GM12891 (cell line): ENCODE data around the gene FRYL.

ENCODE experiments used
- DNase-seq: peaks from one replicate; pipeline ENCODE4 v3.0.0; 2011; ENCODE audit warnings: low spot score; ENCODE audit not compliant: insufficient read length
- FAIRE-seq: peaks from 2 replicates; lab custom pipeline; 2011; peaks lifted over from hg19 to GRCh38; lab: Jason Lieb, UNC
- PAX5 ChIP-seq: IDR thresholded peaks from 2 replicates; pipeline ENCODE4 v1.6.1; 2011; ENCODE audit warnings: low read length, moderate library complexity, mild to moderate bottlenecking; ENCODE audit not compliant: insufficient read depth, severe bottlenecking
- POLR2A ChIP-seq: IDR thresholded peaks from 2 replicates; pipeline ENCODE4 v1.6.1; 2011; ENCODE audit warnings: low read depth, low read length, control low read depth
- POLR2AphosphoS5 ChIP-seq: IDR thresholded peaks from 2 replicates; pipeline ENCODE4 v1.6.1; 2011; ENCODE audit warnings: low read depth, low read length, control low read depth
- POU2F2 ChIP-seq: IDR thresholded peaks from 2 replicates; pipeline ENCODE4 v1.6.1; 2011; ENCODE audit warnings: low read depth, mild to moderate bottlenecking, control low read depth, low read length, moderate library complexity
- SPI1 ChIP-seq: IDR thresholded peaks from 2 replicates; pipeline ENCODE4 v1.6.1; 2011; ENCODE audit warnings: low read depth, low read length, control low read depth
- TAF1 ChIP-seq: IDR thresholded peaks from 2 replicates; pipeline ENCODE4 v1.6.1; 2011; ENCODE audit warnings: low read depth, low read length, control low read depth

FRYL gene

GRCh38 chr4:48503233-48504025 lies 276.6 kb downstream of the FRYL start:
- no peak for DNase-seq
- TF ChIP-seq PAX5 (no peak), POU2F2 (no peak), POLR2AphosphoS5 (no peak), TAF1 (no peak), POLR2A (no peak), SPI1 (no peak)
- FAIRE-seq, result no peak

- FAIRE-seq (peak; percentile 43), DNase-seq (no peak)
- TF ChIP-seq POLR2AphosphoS5 (no peak), POLR2A (no peak), TAF1 (no peak), SPI1 (no peak), PAX5 (no peak), POU2F2 (no peak)
These were observed 280.5 kb downstream of the FRYL start for GRCh38 chr4:48499551-48500066.

- no peak for TF ChIP-seq SPI1
- TF ChIP-seq PAX5, result no peak
- no peak for TF ChIP-seq POLR2AphosphoS5
- DNase-seq, result no peak
- peak; percentile 47 for FAIRE-seq
These were observed 281.2 kb downstream of the FRYL start for GRCh38 chr4:48498895-48499294.

GRCh38 chr4:48495941-48496340 lies 284.1 kb downstream of the FRYL start:
- FAIRE-seq, result no peak
- no peak for DNase-seq
- TF ChIP-seq POU2F2, result no peak
- TF ChIP-seq PAX5, result no peak
- no peak for TF ChIP-seq SPI1
- TF ChIP-seq TAF1, result no peak
- TF ChIP-seq POLR2AphosphoS5, result no peak
- TF ChIP-seq POLR2A, result no peak

- TF ChIP-seq PAX5 (no peak), POLR2A (no peak), SPI1 (no peak), TAF1 (no peak), POU2F2 (no peak), POLR2AphosphoS5 (no peak)
- no peak for DNase-seq
- FAIRE-seq, result no peak
These were observed 286.5 kb downstream of the FRYL start for GRCh38 chr4:48493452-48494100.

GRCh38 chr4:48491514-48492176 lies 288.4 kb downstream of the FRYL start:
- DNase-seq (no peak), FAIRE-seq (no peak)
- TF ChIP-seq TAF1 (no peak), SPI1 (no peak), POU2F2 (no peak), POLR2A (no peak), POLR2AphosphoS5 (no peak), PAX5 (no peak)

- no peak for TF ChIP-seq POLR2A
- no peak for TF ChIP-seq PAX5
- TF ChIP-seq POLR2AphosphoS5, result no peak
- no peak for TF ChIP-seq SPI1
- TF ChIP-seq TAF1, result no peak
- TF ChIP-seq POU2F2, result no peak
- no peak for DNase-seq
- FAIRE-seq, result no peak
These were observed 289.2 kb downstream of the FRYL start for GRCh38 chr4:48490680-48491513.

GRCh38 chr4:48490012-48490679 lies 289.9 kb downstream of the FRYL start, which contains the start of gene ZAR1:
Gene ZAR1, plus strand, starts transcription at chr4:48490252. Its CDS starts 40 bp downstream, at chr4:48490292.
- peak; percentile 45 for DNase-seq
- TF ChIP-seq TAF1 (no peak), POLR2A (no peak), SPI1 (no peak), POU2F2 (no peak), POLR2AphosphoS5 (no peak), PAX5 (no peak)
- FAIRE-seq, result peak; percentile 41

- DNase-seq (no peak), FAIRE-seq (no peak)
- TF ChIP-seq TAF1 (no peak), POU2F2 (no peak), SPI1 (no peak), PAX5 (no peak), POLR2A (no peak), POLR2AphosphoS5 (no peak)
These were observed 290.4 kb downstream of the FRYL start for GRCh38 chr4:48489683-48490011.
